Stromal cell of bone marrow (primary cell): ENCODE results near the gene ZNF678.

Source experiments
- DNase-seq: peaks from one replicate; pipeline ENCODE4 v3.0.0-alpha.2; 2012; ENCODE audit warnings: low read depth

The ZNF678 gene

GRCh38 chr1:227563324-227564201, at the start of gene ZNF678:
TSS of gene ZNF678 (plus strand) at chr1:227563556. CDS start at chr1:227650992, 87,436 bp downstream.
- peak; percentile 92 for DNase-seq

DNA sequence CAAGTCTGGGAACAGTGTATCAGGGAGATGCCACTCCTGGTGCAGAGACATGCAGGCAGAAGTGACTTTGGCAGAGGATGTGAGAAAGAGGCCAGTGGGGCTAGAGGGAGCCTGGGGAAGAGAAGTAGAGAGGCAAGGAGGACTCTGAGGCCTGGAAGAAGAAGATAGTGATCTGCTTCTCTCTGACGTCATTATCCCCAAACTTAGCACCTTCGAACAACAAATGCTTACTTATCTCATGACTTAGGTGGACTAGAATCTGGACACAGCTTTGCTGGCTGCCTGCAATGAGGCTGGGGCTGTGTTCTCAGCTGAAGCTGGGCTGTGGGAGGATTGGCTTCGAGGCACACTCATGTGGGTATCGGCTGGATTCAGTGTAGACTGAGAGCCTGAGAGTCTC, 44.5 kb upstream of the ZNF678 start:
- no peak for DNase-seq

- no peak for DNase-seq
Observed at GRCh38 chr1:227521782-227522181, 41.6 kb upstream of the ZNF678 start.

DNA sequence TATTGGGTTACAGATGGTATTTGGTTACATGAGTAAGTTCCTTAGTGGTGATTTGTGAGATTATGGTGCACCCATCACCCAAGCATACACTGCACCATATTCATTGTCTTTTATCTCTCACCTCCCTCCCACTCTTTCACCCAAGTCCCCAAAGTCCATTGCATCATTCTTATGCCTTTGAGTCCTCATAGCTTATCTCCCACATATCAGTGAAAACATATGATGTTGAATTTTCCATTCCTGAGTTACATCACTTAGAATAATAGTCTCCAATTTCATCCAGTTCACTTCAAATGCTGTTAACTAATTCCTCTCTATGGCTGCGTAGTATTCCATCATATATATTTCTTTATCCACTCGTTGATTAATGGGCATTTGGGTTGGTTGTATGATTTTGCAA, 36.8 kb upstream of the ZNF678 start:
- DNase-seq, result no peak

- DNase-seq, result no peak
Observed at GRCh38 chr1:227532019-227532619, 31.2 kb upstream of the ZNF678 start.

DNA sequence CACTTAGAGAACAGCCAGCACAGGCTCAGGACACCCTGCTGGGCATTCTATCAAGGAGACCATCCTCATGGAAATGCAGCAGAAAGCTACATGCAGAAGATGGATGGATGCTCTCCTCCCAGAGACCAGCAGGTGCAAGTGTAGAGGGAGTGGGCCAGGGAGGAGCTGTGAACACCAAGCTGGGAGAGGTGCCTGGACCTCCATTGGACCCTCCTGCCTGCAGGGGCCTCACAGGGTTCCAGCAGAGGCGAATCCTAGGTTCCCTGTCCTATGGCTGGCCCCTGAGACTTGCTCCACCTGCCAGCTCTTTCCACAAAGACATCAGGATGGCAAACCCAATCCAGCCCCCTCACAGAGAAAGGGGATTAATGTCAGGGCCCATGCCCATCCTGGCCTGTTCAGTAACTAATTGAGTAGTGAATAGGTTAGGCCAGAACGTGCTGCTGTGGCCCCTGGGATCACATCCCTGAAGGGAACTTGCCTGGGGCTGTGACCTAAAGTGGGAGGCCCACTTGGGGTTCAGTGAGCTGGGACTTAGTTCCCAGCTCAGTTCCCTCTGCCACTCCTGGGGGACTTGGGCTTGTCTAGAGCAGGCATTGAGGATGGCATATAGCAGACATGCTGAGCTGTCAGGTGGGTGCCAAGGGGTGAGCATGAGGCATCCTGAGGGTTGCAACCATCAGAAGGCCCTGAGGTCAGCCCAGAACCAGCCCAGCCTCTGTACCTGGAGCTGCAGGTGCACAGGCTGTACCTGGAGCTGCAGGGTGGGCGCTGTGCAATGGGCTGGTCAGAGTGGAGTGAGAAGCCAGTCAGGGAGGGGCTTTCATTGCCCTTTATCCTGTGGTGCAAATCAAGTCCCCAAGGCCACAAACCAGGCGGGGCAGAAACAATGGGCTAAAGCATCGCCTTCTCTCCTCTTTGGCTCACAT, 22.9 kb upstream of the ZNF678 start:
- DNase-seq, result no peak

- DNase-seq, result no peak
Observed at GRCh38 chr1:227541129-227541528, 22.2 kb upstream of the ZNF678 start.

- no peak for DNase-seq
Observed at GRCh38 chr1:227541796-227542152, 21.6 kb upstream of the ZNF678 start.

DNA sequence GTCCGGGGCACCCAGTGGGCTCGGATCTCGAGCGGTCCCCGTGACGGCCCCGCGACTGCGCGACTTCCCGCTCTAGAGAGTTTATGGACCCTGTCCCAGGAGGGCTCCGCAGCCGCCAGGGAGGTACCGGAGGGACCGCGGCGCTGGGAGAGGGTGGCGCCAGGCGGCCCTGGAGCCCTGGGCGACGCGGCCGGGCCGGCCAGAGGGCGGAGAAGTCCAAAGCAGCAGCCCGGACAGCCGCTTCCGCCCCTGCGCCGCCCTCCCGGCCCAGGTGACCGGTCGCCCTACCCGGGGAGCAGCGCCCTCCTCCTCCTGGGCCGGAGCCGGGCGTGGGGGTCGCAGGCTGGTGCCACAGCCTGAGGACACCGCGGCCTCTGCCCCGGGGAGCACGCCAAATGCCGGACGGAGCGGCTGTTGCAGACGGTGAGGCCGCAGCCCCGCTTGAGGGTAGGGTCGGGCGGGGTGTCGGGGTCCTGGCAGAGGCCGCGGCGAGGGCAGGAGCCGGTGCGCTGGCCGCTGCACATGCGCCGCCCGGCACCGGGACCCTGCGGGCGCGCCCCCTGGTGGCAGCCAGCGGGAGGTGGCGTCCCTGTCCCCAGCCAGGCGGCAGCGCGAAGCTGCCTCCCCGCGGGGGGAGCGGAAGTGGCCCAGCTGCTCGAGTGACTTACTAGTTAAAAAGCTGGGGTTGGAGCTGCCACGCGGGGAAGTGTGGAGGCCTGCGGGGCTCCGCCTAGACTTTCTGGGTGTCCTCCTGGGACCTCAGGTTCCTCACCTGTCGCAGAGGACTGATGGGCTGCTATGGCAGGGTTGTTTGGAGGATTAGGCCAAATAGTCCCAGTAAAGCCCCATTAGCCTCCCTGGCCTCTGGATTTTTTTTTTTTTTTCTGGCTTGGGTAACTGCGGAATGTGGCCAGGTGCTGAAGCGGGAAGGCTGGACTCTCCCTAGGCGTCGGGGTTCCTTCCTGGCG, 20.9 kb upstream of the ZNF678 start:
- peak; percentile 51 for DNase-seq

DNA sequence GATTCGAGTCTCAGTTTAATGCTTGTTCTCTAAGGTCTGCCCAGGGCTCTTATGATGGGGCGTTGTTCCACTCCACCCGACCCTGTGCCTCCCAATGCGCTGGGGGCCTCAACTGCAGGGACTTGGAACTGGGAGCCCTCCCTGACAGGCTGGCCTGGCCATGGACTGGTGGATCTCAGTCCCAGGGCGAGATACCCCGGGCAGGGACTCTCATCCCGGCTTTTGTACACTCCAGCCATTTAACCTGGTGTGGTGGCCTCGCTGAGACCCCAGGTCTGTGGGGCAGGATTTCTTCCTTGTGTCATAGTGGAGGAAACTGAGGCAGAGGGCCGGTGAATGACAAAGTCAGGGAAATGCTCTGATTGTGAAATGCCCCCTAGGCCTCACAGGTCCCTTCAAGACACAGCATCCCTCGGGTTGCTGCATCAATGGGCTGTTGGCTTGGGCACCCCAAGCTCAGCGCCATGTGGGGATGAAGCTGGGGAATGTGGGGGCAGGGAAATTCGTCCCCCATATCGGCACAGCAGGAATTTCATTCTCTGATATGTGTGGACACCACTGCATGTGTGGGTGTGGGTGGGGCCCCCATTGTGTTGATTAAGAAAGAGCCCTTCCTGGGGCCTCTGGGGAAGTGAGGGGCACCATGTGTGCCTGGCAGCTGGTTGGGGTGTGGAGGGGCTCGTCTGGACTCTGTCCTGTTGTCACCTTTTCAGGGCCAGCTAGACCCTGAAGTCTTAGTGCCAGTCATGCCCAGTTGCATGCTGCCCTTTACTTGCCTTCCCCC, 19.9 kb upstream of the ZNF678 start:
- no peak for DNase-seq

- DNase-seq, result no peak
Observed at GRCh38 chr1:227544067-227545050, 19.0 kb upstream of the ZNF678 start.

- no peak for DNase-seq
Observed at GRCh38 chr1:227545361-227545760, 18.0 kb upstream of the ZNF678 start.

- no peak for DNase-seq
Observed at GRCh38 chr1:227546059-227546458, 17.3 kb upstream of the ZNF678 start.

- no peak for DNase-seq
Observed at GRCh38 chr1:227546598-227547309, 16.6 kb upstream of the ZNF678 start.

DNA sequence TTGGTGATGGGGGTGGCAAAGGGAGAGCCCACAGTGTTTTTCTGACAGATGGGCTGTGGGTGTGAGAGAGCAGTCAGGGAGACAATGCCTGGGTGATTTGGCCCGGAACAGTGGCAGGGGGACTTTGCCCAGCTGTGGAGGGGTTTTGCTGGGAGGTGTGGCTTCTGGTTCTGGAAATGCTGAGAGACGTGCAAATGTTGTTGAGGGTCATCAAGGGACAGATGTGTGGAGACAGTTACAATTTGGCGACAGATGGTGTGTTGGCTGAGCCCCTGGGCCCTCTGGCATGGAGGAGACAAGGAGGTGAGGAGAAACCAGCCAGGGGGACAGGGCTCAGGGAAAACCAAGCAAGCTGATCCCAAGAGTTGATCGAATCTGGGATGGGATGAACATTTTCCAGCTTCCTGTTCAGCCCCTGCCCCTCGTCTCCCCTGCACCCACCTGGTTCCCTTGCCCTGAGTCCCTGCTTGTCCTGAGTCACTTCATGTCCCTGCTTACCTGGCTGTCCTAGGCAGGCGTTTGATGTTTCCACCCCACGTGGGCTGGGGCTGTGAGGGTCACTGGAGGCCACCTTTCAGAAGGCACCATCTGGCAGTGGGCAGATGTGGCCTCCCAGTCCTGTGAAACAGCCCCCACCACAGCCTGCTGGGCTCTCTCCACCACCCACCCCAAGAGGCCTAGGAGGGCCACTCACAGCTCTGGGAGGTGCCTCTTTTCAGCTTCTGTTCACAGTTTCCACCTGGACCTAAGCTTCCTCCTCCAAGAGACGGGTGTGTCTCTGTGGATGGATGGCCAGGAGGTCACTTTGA, 15.8 kb upstream of the ZNF678 start:
- DNase-seq, result no peak

DNA sequence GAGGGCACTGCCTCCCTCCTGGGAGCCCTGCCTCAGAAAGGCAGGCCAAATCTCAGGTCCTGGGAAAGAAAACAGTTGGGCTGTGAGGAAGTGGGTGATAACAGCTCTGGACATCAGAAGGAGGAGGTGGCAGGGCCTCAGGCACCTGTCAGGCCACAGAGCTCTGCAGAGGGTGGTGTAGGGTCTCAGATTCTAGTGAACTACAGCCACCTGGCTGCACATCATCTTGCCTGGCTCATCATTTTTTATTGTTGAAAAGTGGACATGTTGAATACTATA, 15.3 kb upstream of the ZNF678 start:
- DNase-seq, result no peak

DNA sequence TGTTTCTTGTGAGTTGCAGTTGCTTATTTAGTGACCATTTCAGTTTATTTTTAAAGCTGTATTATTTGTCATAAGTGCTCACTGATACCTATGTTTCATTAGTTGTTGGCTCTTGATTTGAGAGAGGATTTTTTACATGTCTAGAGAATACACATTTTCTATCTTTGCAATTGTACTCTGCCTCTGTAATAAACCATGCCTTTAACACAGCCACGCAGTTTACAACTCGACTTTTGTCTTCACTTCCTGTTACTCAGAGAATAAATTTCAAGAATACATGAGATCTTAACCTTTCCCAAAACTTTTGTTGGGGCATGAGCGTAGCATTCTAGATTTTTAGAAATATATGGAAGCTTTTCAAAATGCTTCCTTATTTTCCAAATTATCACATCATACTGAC, 14.9 kb upstream of the ZNF678 start:
- DNase-seq, result no peak

DNA sequence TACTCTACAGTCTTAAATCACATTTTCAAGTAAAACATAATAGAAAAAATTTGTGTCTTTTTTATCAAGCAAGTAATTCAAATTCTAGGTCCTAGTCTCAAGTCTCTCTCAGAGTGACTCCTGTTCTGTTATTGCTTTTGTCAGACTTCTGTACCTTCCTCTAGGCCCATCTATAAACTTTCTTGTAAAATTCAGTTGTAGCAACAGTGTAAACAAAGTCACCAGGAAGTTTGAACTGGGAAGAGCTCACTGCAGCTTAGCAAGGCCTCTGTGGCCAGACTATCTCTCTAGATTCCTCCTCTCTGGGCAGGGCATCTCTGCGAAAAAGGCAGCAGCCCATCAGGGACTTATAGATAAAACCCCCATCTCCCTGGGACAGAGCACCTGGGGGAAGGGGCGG, 13.5 kb upstream of the ZNF678 start:
- no peak for DNase-seq
